Osteoblast (primary cell): Measurements from ENCODE around the gene MT1X. TPM values are rescaled to one million over a fixed set of nuclear protein-coding genes. Genes with fewer than 3 reads are reported as not detected.
"Not testable (repeated sequence)": the region's sequence is repeated elsewhere in the genome, so short reads cannot be mapped to it uniquely, and the experiment has no call there.

ENCODE experiments used
- DNase-seq: peaks from one replicate; pipeline ENCODE4 v3.0.0; 2011; ENCODE audit warnings: low spot score, mixed read lengths; ENCODE audit not compliant: insufficient read length; ENCODE audit errors: missing footprints
- H2AFZ ChIP-seq: 2 replicates; pipeline ENCODE4 v1.6.0; 2011; ENCODE audit warnings: mild to moderate bottlenecking, low read length
- H3K27ac ChIP-seq: 2 replicates; pipeline ENCODE4 v1.5.1; 2011; ENCODE audit warnings: mild to moderate bottlenecking, low read depth, low read length, moderate library complexity
- H3K27me3 ChIP-seq: 2 replicates; pipeline ENCODE4 v1.6.0; 2012; ENCODE audit warnings: mild to moderate bottlenecking, control low read depth, inconsistent platforms, low read length, moderate library complexity; ENCODE audit not compliant: insufficient read depth
- H3K36me3 ChIP-seq: 2 replicates; pipeline ENCODE4 v1.5.1; 2011; ENCODE audit warnings: mild to moderate bottlenecking, low read length, control low read depth, moderate library complexity; ENCODE audit not compliant: insufficient read depth
- H3K4me1 ChIP-seq: 2 replicates; pipeline ENCODE4 v1.5.1; 2011; ENCODE audit warnings: mild to moderate bottlenecking, low read length, control low read depth, moderate library complexity; ENCODE audit not compliant: insufficient read depth
- H3K4me2 ChIP-seq: 2 replicates; pipeline ENCODE4 v1.6.0; 2011; ENCODE audit warnings: mild to moderate bottlenecking, low read length; ENCODE audit not compliant: insufficient read depth
- H3K4me3 ChIP-seq: fragments of 200-600 bp; sonication (generic); 3 replicates; pipeline ENCODE4 v1.5.1; 2012; ENCODE audit warnings: mild to moderate bottlenecking, low read length, inconsistent platforms; ENCODE audit not compliant: insufficient read depth
- H3K79me2 ChIP-seq: 2 replicates; pipeline ENCODE4 v1.6.0; 2012; ENCODE audit warnings: mild to moderate bottlenecking, low read length, control low read depth, inconsistent platforms; ENCODE audit not compliant: insufficient read depth
- H3K9me3 ChIP-seq: 2 replicates; pipeline ENCODE4 v1.5.1; 2011; ENCODE audit warnings: low read depth, low read length, control low read depth
- H4K20me1 ChIP-seq: 2 replicates; pipeline ENCODE4 v1.6.0; 2012; ENCODE audit warnings: mild to moderate bottlenecking, low read length, control low read depth; ENCODE audit not compliant: insufficient read depth
- CTCF ChIP-seq: IDR thresholded peaks from 2 replicates; pipeline ENCODE4 v1.5.1; 2011; ENCODE audit warnings: mild to moderate bottlenecking, low read depth, low read length, moderate library complexity; ENCODE audit errors: extremely low read depth
- total RNA-seq: library from RNA; depleted of rRNA; stranded (reverse); fragments of >200 nt; gene quantifications from 2 replicates; pipeline ENCODE4 v1.2.3, GENCODE V29; 2012

Gene MT1X
- total RNA-seq, 1 donor, result 81.4 TPM

GRCh38 chr16:56662357-56663354 lies 19.6 kb upstream of the MT1X start:
- Histone ChIP-seq H3K4me2 (no peak overlapping the region), H3K27me3 (peaks cover 84% of the 10 kb centered on the region), H3K4me3 (no peak overlapping the region)

GRCh38 chr16:56664506-56664905 lies 17.8 kb upstream of the MT1X start:
- H3K27ac ChIP-seq, result no peak overlapping the region
- no peak for DNase-seq
- H3K4me3 ChIP-seq, result no peak overlapping the region
- no peak overlapping the region for H3K4me2 ChIP-seq
- no peaks in the 10 kb centered on the region for H3K36me3 ChIP-seq
- H3K4me1 ChIP-seq, result peaks cover 4% of the 10 kb centered on the region
- H3K9me3 ChIP-seq, result no peaks in the 10 kb centered on the region
- peaks cover 84% of the 10 kb centered on the region for H3K27me3 ChIP-seq
- H4K20me1 ChIP-seq, result no peaks in the 10 kb centered on the region
- no peaks in the 10 kb centered on the region for H3K79me2 ChIP-seq
- no peak for TF ChIP-seq CTCF
- no peak overlapping the region for H2AFZ ChIP-seq

More at GRCh38 chr16:56662357-56663354, 19.6 kb upstream of the MT1X start:
- Histone ChIP-seq H3K27ac (no peak overlapping the region), H3K79me2 (no peaks in the 10 kb centered on the region), H3K4me1 (peaks cover 6% of the 10 kb centered on the region), H2AFZ (no peak overlapping the region), H3K9me3 (no peaks in the 10 kb centered on the region), H3K36me3 (no peaks in the 10 kb centered on the region), H4K20me1 (no peaks in the 10 kb centered on the region)
- no peak for TF ChIP-seq CTCF
- DNase-seq, result no peak

GRCh38 chr16:56665286-56666261 lies 16.7 kb upstream of the MT1X start:
- H2AFZ ChIP-seq, H3K79me2 ChIP-seq, H3K4me1 ChIP-seq, H3K4me3 ChIP-seq, H3K4me2 ChIP-seq, H3K36me3 ChIP-seq, DNase-seq, H3K9me3 ChIP-seq, H4K20me1 ChIP-seq, H3K27ac ChIP-seq: not testable (repeated sequence)
- peaks cover 83% of the 10 kb centered on the region for H3K27me3 ChIP-seq
